ENCODE data around the gene COLEC12. TPM values are rescaled to one million over a fixed set of nuclear protein-coding genes. Genes with fewer than 3 reads are reported as not detected.
A peak's percentile ranks its signal among the peaks of the same experiment; 100 is the strongest.

The COLEC12 gene
- polyA plus RNA-seq, 3 donors = 0.21 to 0.47 (median 0.35) TPM

DNA sequence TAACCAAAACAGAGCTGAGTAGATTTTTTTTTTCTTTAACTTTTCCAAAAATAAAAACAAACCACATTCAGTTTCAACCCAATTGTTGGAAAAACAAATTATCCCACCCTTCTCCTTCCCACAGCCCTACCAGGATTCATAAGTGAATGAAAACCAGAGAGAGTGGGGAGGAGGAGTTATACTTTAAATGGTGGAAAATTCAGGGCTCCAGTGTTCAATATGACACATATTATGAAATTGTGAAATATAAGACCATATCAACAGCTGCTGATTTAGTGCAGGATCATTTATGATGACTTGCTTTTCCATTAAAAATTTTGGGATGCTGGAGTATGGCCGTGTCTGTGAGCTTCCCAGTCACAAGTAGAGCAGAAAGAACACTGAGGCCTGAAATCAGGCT, 26.7 kb downstream of the COLEC12 start:
- Mint-ChIP-seq H3K4me3 (no peak overlapping the region), H3K27ac (no peak overlapping the region), H3K4me1 (peaks cover 34% of the 10 kb centered on the region), H3K9me3 (no peaks in the 10 kb centered on the region), H3K36me3 (no peaks in the 10 kb centered on the region), H3K27me3 (ENCODE audit: low read depth in 3 of 3) (peaks cover 0 to 3% (median 2%) of the 10 kb centered on the region in 3 donors)
- Histone ChIP-seq H2AFZ (ENCODE audit: insufficient read depth, low read depth, low read length, poor library complexity, severe bottlenecking) (no peak overlapping the region), H3K79me2 (ENCODE audit: insufficient read depth, low read length) (no peaks in the 10 kb centered on the region), H3K4me1 (ENCODE audit: control insufficient read depth in 1 of 2, insufficient read depth in 2 of 2, low read length in 2 of 2) (peaks cover 36 to 37% of the 10 kb centered on the region in 2 donors), H3K9me3 (replicated peaks in 1 of 2; ENCODE audit: control insufficient read depth in 1 of 2, insufficient read depth in 1 of 2, low read length in 2 of 2) (no peaks in the 10 kb centered on the region), H3K4me3 (replicated peaks in 1 of 3; ENCODE audit: low read depth in 2 of 3, low read length in 3 of 3) (no peak overlapping the region), H3K27me3 (ENCODE audit: control insufficient read depth in 2 of 2, insufficient read depth in 2 of 2, low read length in 2 of 2) (no peaks in the 10 kb centered on the region), H3K36me3 (replicated peaks in 1 of 2; ENCODE audit: control insufficient read depth in 1 of 2, insufficient read depth in 2 of 2, low read length in 2 of 2) (no peaks in the 10 kb centered on the region), H3K4me2 (replicated peaks; ENCODE audit: extremely low read depth, low read length, poor library complexity, severe bottlenecking) (no peak overlapping the region), H4K20me1 (ENCODE audit: insufficient read depth, low read length) (no peaks in the 10 kb centered on the region), H3K27ac (ENCODE audit: low read depth in 1 of 2, low read length in 2 of 2) (no peak overlapping the region), H3K9ac (ENCODE audit: insufficient read depth, low read length, poor library complexity, severe bottlenecking) (no peak overlapping the region)
- intact Hi-C loops (cut with micrococcal nuclease) = no loop called here
- no CpG with 5 or more reads among the region's 1 CpG for WGBS (ENCODE audit: insufficient coverage)
- TF ChIP-seq, protein P1, sequence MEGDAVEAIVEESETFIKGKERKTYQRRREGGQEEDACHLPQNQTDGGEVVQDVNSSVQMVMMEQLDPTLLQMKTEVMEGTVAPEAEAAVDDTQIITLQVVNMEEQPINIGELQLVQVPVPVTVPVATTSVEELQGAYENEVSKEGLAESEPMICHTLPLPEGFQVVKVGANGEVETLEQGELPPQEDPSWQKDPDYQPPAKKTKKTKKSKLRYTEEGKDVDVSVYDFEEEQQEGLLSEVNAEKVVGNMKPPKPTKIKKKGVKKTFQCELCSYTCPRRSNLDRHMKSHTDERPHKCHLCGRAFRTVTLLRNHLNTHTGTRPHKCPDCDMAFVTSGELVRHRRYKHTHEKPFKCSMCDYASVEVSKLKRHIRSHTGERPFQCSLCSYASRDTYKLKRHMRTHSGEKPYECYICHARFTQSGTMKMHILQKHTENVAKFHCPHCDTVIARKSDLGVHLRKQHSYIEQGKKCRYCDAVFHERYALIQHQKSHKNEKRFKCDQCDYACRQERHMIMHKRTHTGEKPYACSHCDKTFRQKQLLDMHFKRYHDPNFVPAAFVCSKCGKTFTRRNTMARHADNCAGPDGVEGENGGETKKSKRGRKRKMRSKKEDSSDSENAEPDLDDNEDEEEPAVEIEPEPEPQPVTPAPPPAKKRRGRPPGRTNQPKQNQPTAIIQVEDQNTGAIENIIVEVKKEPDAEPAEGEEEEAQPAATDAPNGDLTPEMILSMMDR (IDR thresholded peaks at IDR 0.05) = no peak
- DNase-seq = no peak

DNA sequence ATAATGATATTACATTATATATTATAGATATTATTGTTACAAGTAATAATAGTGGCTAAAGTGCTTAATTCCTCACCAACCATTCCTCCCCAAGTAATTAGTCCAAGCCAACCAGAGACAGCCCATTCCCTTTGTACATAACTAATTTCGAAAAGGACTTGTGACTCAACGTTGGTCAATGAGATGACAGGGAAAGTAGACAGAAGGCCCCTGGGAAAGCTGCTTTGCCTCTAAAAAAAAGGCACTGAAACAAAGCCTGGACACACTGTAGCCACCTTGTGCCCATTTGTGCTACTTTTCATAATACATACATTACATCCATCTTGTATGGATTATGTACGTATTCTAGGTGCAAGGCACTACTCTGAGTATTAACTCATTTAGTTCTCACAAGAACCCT, 28.8 kb downstream of the COLEC12 start:
- peaks cover 38 to 40% of the 10 kb centered on the region in 2 donors for H3K4me1 ChIP-seq (ENCODE audit: control insufficient read depth in 1 of 2, insufficient read depth in 2 of 2, low read length in 2 of 2)
- H3K9me3 ChIP-seq (replicated peaks in 1 of 2; ENCODE audit: control insufficient read depth in 1 of 2, insufficient read depth in 1 of 2, low read length in 2 of 2) = no peaks in the 10 kb centered on the region
- peaks cover 0 to 3% (median 2%) of the 10 kb centered on the region in 3 donors for H3K27me3 Mint-ChIP-seq (ENCODE audit: low read depth in 3 of 3)
- no CpG with 5 or more reads among the region's 3 CpGs for WGBS (ENCODE audit: insufficient coverage)
- no peak overlapping the region for H3K9ac ChIP-seq (ENCODE audit: insufficient read depth, low read length, poor library complexity, severe bottlenecking)
- H3K79me2 ChIP-seq (ENCODE audit: insufficient read depth, low read length) = no peaks in the 10 kb centered on the region
- intact Hi-C loops (cut with micrococcal nuclease) = no loop called here
- no peak overlapping the region for H3K4me3 ChIP-seq (replicated peaks in 1 of 3; ENCODE audit: low read depth in 2 of 3, low read length in 3 of 3)
- peak; percentile 38 to 77 (median 69) for DNase-seq
- no peaks in the 10 kb centered on the region for H3K36me3 Mint-ChIP-seq
- H3K36me3 ChIP-seq (replicated peaks in 1 of 2; ENCODE audit: control insufficient read depth in 1 of 2, insufficient read depth in 2 of 2, low read length in 2 of 2) = no peaks in the 10 kb centered on the region
- no peak overlapping the region for H3K4me2 ChIP-seq (replicated peaks; ENCODE audit: extremely low read depth, low read length, poor library complexity, severe bottlenecking)
- H3K27ac Mint-ChIP-seq = peak overlapping the region in 3 of 7 donors; percentile 35 to 79 (median 76)
- no peaks in the 10 kb centered on the region for H3K27me3 ChIP-seq (ENCODE audit: control insufficient read depth in 2 of 2, insufficient read depth in 2 of 2, low read length in 2 of 2)
- no peaks in the 10 kb centered on the region for H3K9me3 Mint-ChIP-seq
- H4K20me1 ChIP-seq (ENCODE audit: insufficient read depth, low read length) = no peaks in the 10 kb centered on the region
- H3K27ac ChIP-seq (ENCODE audit: low read depth in 1 of 2, low read length in 2 of 2) = peak overlapping the region; percentile 21 to 40
- no peak overlapping the region for H2AFZ ChIP-seq (ENCODE audit: insufficient read depth, low read depth, low read length, poor library complexity, severe bottlenecking)
- no peak overlapping the region for H3K4me3 Mint-ChIP-seq
- TF ChIP-seq, protein P1 (IDR thresholded peaks at IDR 0.05) = no peak
- H3K4me1 Mint-ChIP-seq = peaks cover 35% of the 10 kb centered on the region

All from CD14-positive monocyte (primary cell).